OCI-LY7 (cell line): ENCODE results near the gene RITA1. TPM values are rescaled to one million over a fixed set of nuclear protein-coding genes. Genes with fewer than 3 reads are reported as not detected.
A peak's percentile ranks its signal among the peaks of the same experiment; 100 is the strongest.

Source experiments
- BruUV-seq: library from RNA; stranded (reverse); fragments of 400-500 nt; replicated peaks from 2 replicates; lab custom pipeline; 2021; lab: Mats Ljungman, UMichigan
- CTCF ChIA-PET: fragments of 300-600 bp; sonication (Branson Sonifier 250); formaldehyde crosslinking; loops from one replicate; lab custom pipeline; 2022; ENCODE audit warnings: antibody characterized with exemption; ENCODE audit not compliant: unreplicated experiment; lab: Charles Lee
- POLR2A ChIA-PET: fragments of 300-600 bp; sonication (Branson Sonifier 250); formaldehyde crosslinking; loops from one replicate; lab custom pipeline; 2022; ENCODE audit warnings: antibody characterized with exemption; lab: Charles Lee
- DNase-seq: peaks from one replicate; pipeline ENCODE4 v3.0.0-alpha.2; 2015; ENCODE audit warnings: low spot score
- H2AFZ ChIP-seq: fragments of 200-600 bp; sonication (generic), shearing (Covaris generic); 2 replicates; pipeline ENCODE4 v1.6.1; 2014; ENCODE audit warnings: mild to moderate bottlenecking, antibody characterized with exemption, low read length, moderate library complexity
- H3K27ac ChIP-seq: fragments of 200-600 bp; sonication (generic); 2 replicates; pipeline ENCODE4 v1.5.1; 2014; ENCODE audit warnings: mixed run types, low read depth, mild to moderate bottlenecking, moderate library complexity, low read length, inconsistent platforms; ENCODE audit not compliant: poor library complexity, severe bottlenecking
- H3K36me3 ChIP-seq: fragments of 200-600 bp; sonication (generic); 2 replicates; pipeline ENCODE4 v1.6.1; 2014; ENCODE audit warnings: mild to moderate bottlenecking, antibody characterized with exemption, low read length, moderate library complexity, mixed read lengths; ENCODE audit not compliant: insufficient read depth
- H3K4me1 ChIP-seq: fragments of 200-600 bp; sonication (generic); 2 replicates; pipeline ENCODE4 v1.5.1; 2014; ENCODE audit warnings: mild to moderate bottlenecking, low read length; ENCODE audit not compliant: insufficient read depth, poor library complexity, severe bottlenecking
- H3K4me2 ChIP-seq: fragments of 200-600 bp; sonication (generic); 2 replicates; pipeline ENCODE4 v1.6.1; 2014; ENCODE audit warnings: mild to moderate bottlenecking, low read length
- H3K4me3 ChIP-seq: fragments of 200-600 bp; sonication (generic); 2 replicates; pipeline ENCODE4 v1.5.1; 2014; ENCODE audit warnings: mild to moderate bottlenecking, low read depth, low read length; ENCODE audit not compliant: poor library complexity, severe bottlenecking
- H3K79me2 ChIP-seq: fragments of 200-600 bp; sonication (generic); 2 replicates; pipeline ENCODE4 v1.6.1; 2016; ENCODE audit warnings: low read depth, mild to moderate bottlenecking, low read length, moderate library complexity, mixed read lengths; ENCODE audit not compliant: insufficient read depth
- H3K9me2 ChIP-seq: fragments of 200-600 bp; sonication (generic); 2 replicates; pipeline ENCODE4 v1.6.1; 2016; ENCODE audit warnings: mild to moderate bottlenecking, low read length, mixed read lengths; ENCODE audit not compliant: insufficient read depth
- H3K9me3 ChIP-seq: fragments of 200-600 bp; sonication (generic); 2 replicates; pipeline ENCODE4 v1.6.1; 2014; ENCODE audit warnings: mild to moderate bottlenecking, mixed run types, low read length, mixed read lengths
- H4K20me1 ChIP-seq: fragments of 200-600 bp; sonication (generic); 2 replicates; pipeline ENCODE4 v1.6.1; 2014; ENCODE audit warnings: mild to moderate bottlenecking, antibody characterized with exemption, low read length, moderate library complexity, mixed read lengths; ENCODE audit not compliant: insufficient read depth
- CTCF ChIP-seq: fragments of 200-600 bp; sonication (generic); conservative IDR thresholded peaks from 2 replicates; pipeline ENCODE4 v1.5.1; 2014; ENCODE audit warnings: mild to moderate bottlenecking, antibody characterized with exemption, low read length, moderate library complexity, mixed read lengths
- EZH2phosphoT487 ChIP-seq: fragments of 200-600 bp; sonication (generic); IDR thresholded peaks from 2 replicates; pipeline ENCODE4 v1.6.1; 2018; ENCODE audit warnings: low read depth, borderline replicate concordance, mild to moderate bottlenecking, mixed run types, antibody characterized with exemption, low read length, moderate library complexity, mixed read lengths
- intact Hi-C: fragments of 100-400 bp; cut with micrococcal nuclease; formaldehyde crosslinking; loops from one replicate; pipeline ENCODE4 v1.10.0; 2022; ENCODE audit not compliant: unreplicated experiment
- total RNA-seq, 2 experiments: library from RNA; depleted of rRNA in 1 of 2; stranded (reverse); fragments of >200 nt in 1 of 2; shearing (Covaris generic) in 1 of 2; gene quantifications; 2 replicates each; pipeline ENCODE4 v1.2.3, GENCODE V29; 2014 to 2022

Gene RITA1
- total RNA-seq, 2 experiments from 2014 or later = 68.6 to 90.8 TPM

- no peaks in the 10 kb centered on the region for H4K20me1 ChIP-seq
- no peak for DNase-seq
These were observed 15.8 kb upstream of the RITA1 start for GRCh38 chr12:113169697-113170096.

GRCh38 chr12:113170457-113170856 lies 15.1 kb upstream of the RITA1 start:
- no peak for DNase-seq
- no peaks in the 10 kb centered on the region for H3K9me2 ChIP-seq
- no peaks in the 10 kb centered on the region for H3K9me3 ChIP-seq
- H3K4me3 ChIP-seq = no peak overlapping the region
- no peak for TF ChIP-seq CTCF
- no peak for TF ChIP-seq EZH2phosphoT487
- CTCF ChIA-PET = interaction anchor here (1.5 kb wide), 1 partner anchor 9 kb away, joined by 6 read pairs; no protein-coding TSS in a partner anchor
- H2AFZ ChIP-seq = no peak overlapping the region
- peak overlapping the region; percentile 98 for H3K27ac ChIP-seq
- H4K20me1 ChIP-seq = no peaks in the 10 kb centered on the region
- BruUV-seq = no TSS peak
- H3K4me1 ChIP-seq = peaks cover 46% of the 10 kb centered on the region
- POLR2A ChIA-PET = interaction anchor here (0.7 to 4.5 kb wide), 7 partner anchors 9 to 118 kb away, joined by 3 to 46 read pairs (median 3); no protein-coding TSS in a partner anchor
- peaks cover 92% of the 10 kb centered on the region for H3K36me3 ChIP-seq
- H3K4me2 ChIP-seq = peak overlapping the region; percentile 62; the same call in 1 of the 2 replicates
- peaks cover 23% of the 10 kb centered on the region for H3K79me2 ChIP-seq
- intact Hi-C loops = loop anchor here (5.0 kb wide), 1 partner anchor 193 kb away; the partner anchor contains the start of gene OAS2

More at GRCh38 chr12:113169697-113170096, 15.8 kb upstream of the RITA1 start:
- Histone ChIP-seq H3K4me3 (no peak overlapping the region), H3K4me1 (peaks cover 40% of the 10 kb centered on the region), H3K27ac (peak overlapping the region; percentile 98), H2AFZ (no peak overlapping the region), H3K9me2 (no peaks in the 10 kb centered on the region), H3K4me2 (no peak overlapping the region), H3K79me2 (peaks cover 23% of the 10 kb centered on the region), H3K9me3 (no peaks in the 10 kb centered on the region), H3K36me3 (peaks cover 93% of the 10 kb centered on the region)
- intact Hi-C loops = loop anchor here (5.0 kb wide), 1 partner anchor 192 kb away; the partner anchor contains the start of gene OAS2
- BruUV-seq = no TSS peak
- ChIA-PET CTCF (no interaction called here), POLR2A (interaction anchor here (4.5 kb wide), 1 partner anchor 8 kb away, joined by 46 read pairs; no protein-coding TSS in a partner anchor)
- no peak for TF ChIP-seq CTCF
- no peak for TF ChIP-seq EZH2phosphoT487

- H3K27ac ChIP-seq = peak overlapping the region; percentile 98
- H3K36me3 ChIP-seq = peaks cover 91% of the 10 kb centered on the region
- ChIA-PET CTCF (interaction anchor here (0.5 to 1.5 kb wide), 3 partner anchors 10 to 127 kb away, joined by 3 to 6 read pairs (median 3); no protein-coding TSS in a partner anchor), POLR2A (interaction anchor here (0.7 to 4.5 kb wide), 13 partner anchors 9 to 187 kb away, joined by 3 to 46 read pairs (median 3); no protein-coding TSS in a partner anchor)
- H3K4me3 ChIP-seq = no peak overlapping the region
- no peak for DNase-seq
- peaks cover 46% of the 10 kb centered on the region for H3K4me1 ChIP-seq
- no peaks in the 10 kb centered on the region for H4K20me1 ChIP-seq
- BruUV-seq = no TSS peak
- intact Hi-C loops = loop anchor here (5.0 kb wide), 1 partner anchor 194 kb away; the partner anchor contains the start of gene OAS2
- no peaks in the 10 kb centered on the region for H3K9me3 ChIP-seq
- H3K4me2 ChIP-seq = peak overlapping the region; percentile 62; the same call in 1 of the 2 replicates
- H3K9me2 ChIP-seq = no peaks in the 10 kb centered on the region
- TF ChIP-seq CTCF (no peak), EZH2phosphoT487 (no peak)
- H3K79me2 ChIP-seq = peaks cover 23% of the 10 kb centered on the region
- no peak overlapping the region for H2AFZ ChIP-seq
These were observed 14.6 kb upstream of the RITA1 start for GRCh38 chr12:113170926-113171325.
